Measurements from ENCODE around the gene AFAP1. TPM values are rescaled to one million over a fixed set of nuclear protein-coding genes. Genes with fewer than 3 reads are reported as not detected.

The AFAP1 gene
- total and polyA plus RNA-seq, 8 donors = 23.6 to 31.4 (median 27.4) TPM

GRCh38 chr4:7766661-7767345 lies 172.9 kb downstream of the AFAP1 start:
- Histone ChIP-seq H3K9me3 (no peaks in the 10 kb centered on the region), H3K36me3 (peaks cover 0 to 77% of the 10 kb centered on the region in 2 donors), H3K27ac (no peak overlapping the region), H3K27me3 (no peaks in the 10 kb centered on the region), H3K4me1 (no peaks in the 10 kb centered on the region), H3K4me3 (no peak overlapping the region)
- no peak for DNase-seq
- intact Hi-C loops (cut with DNase I) = no loop called here
- no peak for ATAC-seq
- no peak for TF ChIP-seq CTCF (IDR thresholded peaks at IDR 0.05)

GRCh38 chr4:7766086-7766485 lies 173.6 kb downstream of the AFAP1 start:
- no peak for TF ChIP-seq CTCF (IDR thresholded peaks at IDR 0.05)
- no peaks in the 10 kb centered on the region for H3K9me3 ChIP-seq
- H3K36me3 ChIP-seq = peaks cover 0 to 78% of the 10 kb centered on the region in 2 donors
- ATAC-seq (no peak), DNase-seq (no peak)
- no peaks in the 10 kb centered on the region for H3K27me3 ChIP-seq
- no peak overlapping the region for H3K4me3 ChIP-seq
- no peak overlapping the region for H3K27ac ChIP-seq
- H3K4me1 ChIP-seq = no peaks in the 10 kb centered on the region
- intact Hi-C loops (cut with DNase I) = no loop called here

GRCh38 chr4:7765666-7766065 lies 174.0 kb downstream of the AFAP1 start:
- Histone ChIP-seq H3K4me1 (no peaks in the 10 kb centered on the region), H3K27ac (no peak overlapping the region), H3K36me3 (peaks cover 0 to 82% of the 10 kb centered on the region in 2 donors), H3K9me3 (no peaks in the 10 kb centered on the region), H3K27me3 (no peaks in the 10 kb centered on the region), H3K4me3 (no peak overlapping the region)
- intact Hi-C loops (cut with DNase I) = no loop called here
- TF ChIP-seq CTCF (IDR thresholded peaks at IDR 0.05) = no peak
- ATAC-seq (no peak), DNase-seq (no peak)

- TF ChIP-seq CTCF (IDR thresholded peaks at IDR 0.05) = no peak
- ATAC-seq (no peak), DNase-seq (no peak)
- peaks cover 0 to 3% of the 10 kb centered on the region in 2 donors for H3K4me1 ChIP-seq
- intact Hi-C loops (cut with DNase I) = no loop called here
- peaks cover 0 to 80% of the 10 kb centered on the region in 2 donors for H3K36me3 ChIP-seq
- no peaks in the 10 kb centered on the region for H3K9me3 ChIP-seq
- H3K4me3 ChIP-seq = no peak overlapping the region
- no peak overlapping the region for H3K27ac ChIP-seq
- H3K27me3 ChIP-seq = no peaks in the 10 kb centered on the region
Observed at GRCh38 chr4:7764466-7764865, 175.2 kb downstream of the AFAP1 start.

GRCh38 chr4:7763788-7764187 lies 175.9 kb downstream of the AFAP1 start:
- intact Hi-C loops (cut with DNase I) = no loop called here
- H3K27ac ChIP-seq = no peak overlapping the region
- no peaks in the 10 kb centered on the region for H3K27me3 ChIP-seq
- H3K4me3 ChIP-seq = no peak overlapping the region
- peaks cover 0 to 3% of the 10 kb centered on the region in 2 donors for H3K4me1 ChIP-seq
- peaks cover 0 to 73% of the 10 kb centered on the region in 2 donors for H3K36me3 ChIP-seq
- no peak for ATAC-seq
- no peaks in the 10 kb centered on the region for H3K9me3 ChIP-seq
- DNase-seq = no peak
- TF ChIP-seq CTCF (IDR thresholded peaks at IDR 0.05) = no peak

Data from left lung (tissue), 10 donors.